ENCODE measurements around the gene CCNT1. TPM values are rescaled to one million over a fixed set of nuclear protein-coding genes. Genes with fewer than 3 reads are reported as not detected.

CCNT1 gene
- total and polyA plus RNA-seq, 8 donors, result 2.7 to 54.0 (median 9.2) TPM

DNA sequence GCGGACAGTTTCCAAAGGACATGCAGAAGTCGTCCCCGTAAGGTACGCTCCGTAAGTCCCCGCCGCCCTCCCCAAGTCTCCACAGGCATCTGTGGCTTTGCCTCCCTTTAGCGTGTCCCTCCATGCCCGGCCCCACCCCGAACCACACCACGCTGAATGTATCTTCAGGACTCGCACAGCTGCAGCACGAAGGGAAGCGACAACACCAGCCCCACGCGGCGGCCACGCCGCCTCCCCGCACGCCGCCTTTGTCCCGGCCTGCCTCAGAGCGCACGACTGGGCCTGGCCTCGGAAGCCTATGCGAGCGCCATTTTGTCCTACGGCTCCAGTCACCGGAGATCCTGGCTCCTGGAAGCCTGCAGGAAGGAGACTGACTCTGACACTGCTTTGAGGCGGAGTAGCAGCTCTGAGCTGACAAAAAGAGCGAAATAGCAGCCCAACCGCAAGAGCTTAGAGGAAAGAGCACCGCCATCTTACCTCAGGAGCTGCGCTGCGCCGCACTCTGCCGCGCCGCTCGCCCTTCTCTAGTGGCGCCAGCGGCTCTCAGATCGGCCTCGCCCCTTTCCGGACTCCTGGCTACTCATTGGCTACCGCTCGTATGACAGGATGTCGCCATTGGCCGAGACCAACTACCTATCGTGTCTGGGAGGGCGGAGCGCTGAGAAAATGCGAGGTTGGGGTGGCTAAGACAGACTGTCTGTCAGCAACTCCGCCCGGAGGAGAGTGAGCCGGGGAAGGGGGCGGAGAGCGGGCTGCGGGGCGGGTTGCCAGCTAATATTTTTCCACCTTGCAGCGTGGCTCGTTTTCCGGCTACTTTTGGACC, 34.6 kb downstream of the CCNT1 start, which contains the start of gene KANSL2:
KANSL2 (minus strand) TSS at position 529 of the 823 bp plus-strand sequence. CDS start 606 bp downstream, outside the sequence.
- intact Hi-C loops (cut with DNase I; ENCODE audit: low total_unique reads), result no loop called here
- peak within 1 kb of the TSS; percentile 71 to 99 (median 93) for H3K4me3 ChIP-seq
- H3K4me1 ChIP-seq, result peaks cover 34 to 52% (median 45%) of the 10 kb centered on the region in 4 donors
- TF ChIP-seq POLR2A (IDR thresholded peaks at IDR 0.05), result peak in 2 of 4 donors; percentile 97
- TF ChIP-seq POLR2AphosphoS5 (IDR thresholded peaks at IDR 0.05), result peak; percentile 97 to 100 (median 99)
- TF ChIP-seq EP300 (IDR thresholded peaks at IDR 0.05), result no peak
- 0 to 2% (median 1%) methylated on average over 24 to 64 of the region's 64 CpGs for WGBS, 5 donors
- peaks cover 5 to 36% (median 33%) of the 10 kb centered on the region in 4 donors for H3K36me3 ChIP-seq
- peak; percentile 99 for DNase-seq
- H3K9me3 ChIP-seq, result no peaks in the 10 kb centered on the region
- H3K27ac ChIP-seq, result peak within 1 kb of the TSS; percentile 89 to 94 (median 94)
- no peaks in the 10 kb centered on the region for H3K27me3 ChIP-seq

DNA sequence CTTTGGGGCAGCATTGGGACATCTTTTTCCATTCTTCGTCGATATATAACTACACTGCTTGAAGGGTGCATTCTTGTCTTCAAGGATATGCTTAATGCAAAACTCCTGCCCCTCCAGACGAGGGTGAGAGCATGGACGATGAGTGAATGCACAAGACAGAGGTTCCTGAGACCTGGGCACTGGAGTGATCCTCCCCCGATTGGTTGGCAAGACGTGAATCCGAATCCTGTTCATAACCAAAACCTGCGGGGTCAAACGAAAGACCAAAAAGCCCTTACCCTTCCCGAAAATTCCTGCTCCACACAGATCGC, 35.2 kb downstream of the CCNT1 start:
- WGBS, 5 donors, result 0 to 2% (median 1%) methylated on average over 8 to 11 of the region's 11 CpGs
- DNase-seq, result no peak
- intact Hi-C loops (cut with DNase I; ENCODE audit: low total_unique reads), result no loop called here
- Histone ChIP-seq H3K4me1 (peaks cover 34 to 58% (median 48%) of the 10 kb centered on the region in 4 donors), H3K4me3 (peak overlapping the region; percentile 71 to 99 (median 93)), H3K27me3 (no peaks in the 10 kb centered on the region), H3K36me3 (peaks cover 5 to 41% (median 39%) of the 10 kb centered on the region in 4 donors), H3K9me3 (no peaks in the 10 kb centered on the region), H3K27ac (peak overlapping the region; percentile 89 to 94 (median 94))
- TF ChIP-seq POLR2A (IDR thresholded peaks at IDR 0.05), result no peak
- TF ChIP-seq EP300 (IDR thresholded peaks at IDR 0.05), result no peak
- TF ChIP-seq, protein P1, sequence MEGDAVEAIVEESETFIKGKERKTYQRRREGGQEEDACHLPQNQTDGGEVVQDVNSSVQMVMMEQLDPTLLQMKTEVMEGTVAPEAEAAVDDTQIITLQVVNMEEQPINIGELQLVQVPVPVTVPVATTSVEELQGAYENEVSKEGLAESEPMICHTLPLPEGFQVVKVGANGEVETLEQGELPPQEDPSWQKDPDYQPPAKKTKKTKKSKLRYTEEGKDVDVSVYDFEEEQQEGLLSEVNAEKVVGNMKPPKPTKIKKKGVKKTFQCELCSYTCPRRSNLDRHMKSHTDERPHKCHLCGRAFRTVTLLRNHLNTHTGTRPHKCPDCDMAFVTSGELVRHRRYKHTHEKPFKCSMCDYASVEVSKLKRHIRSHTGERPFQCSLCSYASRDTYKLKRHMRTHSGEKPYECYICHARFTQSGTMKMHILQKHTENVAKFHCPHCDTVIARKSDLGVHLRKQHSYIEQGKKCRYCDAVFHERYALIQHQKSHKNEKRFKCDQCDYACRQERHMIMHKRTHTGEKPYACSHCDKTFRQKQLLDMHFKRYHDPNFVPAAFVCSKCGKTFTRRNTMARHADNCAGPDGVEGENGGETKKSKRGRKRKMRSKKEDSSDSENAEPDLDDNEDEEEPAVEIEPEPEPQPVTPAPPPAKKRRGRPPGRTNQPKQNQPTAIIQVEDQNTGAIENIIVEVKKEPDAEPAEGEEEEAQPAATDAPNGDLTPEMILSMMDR (IDR thresholded peaks at IDR 0.05), result no peak
- TF ChIP-seq POLR2AphosphoS5 (IDR thresholded peaks at IDR 0.05), result no peak

DNA sequence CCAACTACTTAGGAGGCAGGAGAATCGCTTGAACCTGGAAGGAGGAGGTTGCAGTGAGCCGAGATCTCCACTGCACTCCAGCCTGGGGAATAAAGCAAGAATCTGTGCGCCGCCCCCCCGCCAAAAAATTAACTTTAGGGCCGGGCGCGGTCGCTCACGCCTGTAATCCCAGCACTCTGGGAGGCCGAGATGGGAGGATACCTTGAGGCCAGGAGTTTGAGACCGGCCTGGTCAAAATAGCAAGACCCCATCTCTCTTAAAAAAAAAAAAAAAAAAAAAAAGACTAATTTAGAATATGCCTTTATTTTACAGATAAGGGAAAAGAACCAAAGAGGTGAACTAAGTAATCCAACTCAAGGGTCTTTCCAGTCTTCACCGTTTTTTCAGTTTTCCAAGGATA, 35.6 kb downstream of the CCNT1 start:
- Histone ChIP-seq H3K27me3 (no peaks in the 10 kb centered on the region), H3K36me3 (peaks cover 5 to 46% (median 44%) of the 10 kb centered on the region in 4 donors), H3K4me1 (peaks cover 34 to 62% (median 50%) of the 10 kb centered on the region in 4 donors), H3K4me3 (peak overlapping the region; percentile 71 to 99 (median 93)), H3K27ac (peak overlapping the region in 1 of 5 donors; percentile 94), H3K9me3 (no peaks in the 10 kb centered on the region)
- TF ChIP-seq POLR2AphosphoS5 (IDR thresholded peaks at IDR 0.05), result no peak
- no peak for TF ChIP-seq EP300 (IDR thresholded peaks at IDR 0.05)
- TF ChIP-seq, protein P1 (IDR thresholded peaks at IDR 0.05), result no peak
- no peak for TF ChIP-seq POLR2A (IDR thresholded peaks at IDR 0.05)
- intact Hi-C loops (cut with DNase I; ENCODE audit: low total_unique reads), result no loop called here
- 62 to 87% (median 79%) methylated on average over 12 to 13 of the region's 13 CpGs for WGBS, 5 donors
- no peak for DNase-seq

DNA sequence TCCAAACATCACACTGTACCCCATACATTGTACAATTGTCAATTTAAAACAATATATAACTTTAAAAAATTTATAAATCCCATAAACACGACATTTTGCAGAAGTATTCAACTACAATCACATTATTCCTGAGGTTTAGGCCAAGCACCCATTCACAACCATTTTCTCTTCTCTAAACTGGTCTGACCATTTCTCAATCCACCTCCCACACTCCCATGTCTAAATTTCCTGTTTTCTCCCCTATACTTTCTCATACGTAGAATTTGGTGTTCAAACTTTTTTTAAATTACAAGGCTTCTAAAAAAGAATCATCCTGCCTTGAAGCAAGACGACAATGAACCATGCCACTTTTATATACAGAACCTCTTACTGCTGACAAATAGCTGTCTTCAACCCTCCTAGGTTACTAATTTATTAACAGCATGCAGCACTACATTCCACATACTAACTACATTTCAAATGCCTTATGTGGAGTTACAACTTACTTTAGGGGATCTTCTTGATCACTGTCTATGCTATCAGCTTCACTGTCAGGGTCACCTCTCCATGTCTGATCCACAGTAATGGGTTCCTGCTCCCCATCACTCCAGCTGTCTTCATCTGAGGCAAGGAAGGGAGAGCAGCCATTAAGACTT, 37.8 kb downstream of the CCNT1 start:
- Histone ChIP-seq H3K4me3 (peak overlapping the region in 2 of 4 donors; percentile 17 to 71), H3K27me3 (no peaks in the 10 kb centered on the region), H3K4me1 (peaks cover 34 to 83% (median 56%) of the 10 kb centered on the region in 4 donors), H3K27ac (no peak overlapping the region), H3K9me3 (no peaks in the 10 kb centered on the region), H3K36me3 (peaks cover 6 to 66% (median 63%) of the 10 kb centered on the region in 4 donors)
- intact Hi-C loops (cut with DNase I; ENCODE audit: low total_unique reads), result no loop called here
- TF ChIP-seq POLR2A (IDR thresholded peaks at IDR 0.05), result no peak
- no peak for TF ChIP-seq POLR2AphosphoS5 (IDR thresholded peaks at IDR 0.05)
- TF ChIP-seq EP300 (IDR thresholded peaks at IDR 0.05), result no peak
- TF ChIP-seq, protein P1 (IDR thresholded peaks at IDR 0.05), result no peak
- DNase-seq, result no peak
- WGBS, 5 donors, result 56 to 62% (median 61%) methylated on average over 3 of the region's 3 CpGs
